ENCODE results near the gene DYSF.

DNA sequence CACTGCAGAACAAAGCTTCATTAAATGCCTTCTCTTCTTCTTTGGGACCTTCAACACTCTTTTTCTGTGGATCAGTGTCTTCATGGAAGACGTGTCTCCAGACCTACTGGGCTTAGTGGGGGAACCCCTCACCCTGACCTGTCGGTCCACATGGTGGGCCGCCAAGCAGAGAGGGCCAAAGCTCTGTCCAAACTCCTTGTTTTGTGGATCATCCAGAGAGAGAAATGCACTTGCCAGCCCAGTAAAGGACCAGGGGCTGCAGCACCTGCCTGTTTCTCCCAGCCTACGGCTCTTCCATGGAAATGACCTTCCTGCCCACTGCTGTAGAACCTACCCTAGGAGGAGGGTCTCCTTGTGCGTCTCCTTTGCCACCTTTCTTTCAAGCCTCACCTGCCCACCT lies 25.9 kb downstream of the DYSF start:
- TF ChIP-seq, protein P1, sequence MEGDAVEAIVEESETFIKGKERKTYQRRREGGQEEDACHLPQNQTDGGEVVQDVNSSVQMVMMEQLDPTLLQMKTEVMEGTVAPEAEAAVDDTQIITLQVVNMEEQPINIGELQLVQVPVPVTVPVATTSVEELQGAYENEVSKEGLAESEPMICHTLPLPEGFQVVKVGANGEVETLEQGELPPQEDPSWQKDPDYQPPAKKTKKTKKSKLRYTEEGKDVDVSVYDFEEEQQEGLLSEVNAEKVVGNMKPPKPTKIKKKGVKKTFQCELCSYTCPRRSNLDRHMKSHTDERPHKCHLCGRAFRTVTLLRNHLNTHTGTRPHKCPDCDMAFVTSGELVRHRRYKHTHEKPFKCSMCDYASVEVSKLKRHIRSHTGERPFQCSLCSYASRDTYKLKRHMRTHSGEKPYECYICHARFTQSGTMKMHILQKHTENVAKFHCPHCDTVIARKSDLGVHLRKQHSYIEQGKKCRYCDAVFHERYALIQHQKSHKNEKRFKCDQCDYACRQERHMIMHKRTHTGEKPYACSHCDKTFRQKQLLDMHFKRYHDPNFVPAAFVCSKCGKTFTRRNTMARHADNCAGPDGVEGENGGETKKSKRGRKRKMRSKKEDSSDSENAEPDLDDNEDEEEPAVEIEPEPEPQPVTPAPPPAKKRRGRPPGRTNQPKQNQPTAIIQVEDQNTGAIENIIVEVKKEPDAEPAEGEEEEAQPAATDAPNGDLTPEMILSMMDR (IDR thresholded peaks at IDR 0.05; ENCODE audit: poor library complexity, severe bottlenecking) = no peak
- no peak for TF ChIP-seq POLR2AphosphoS5 (IDR thresholded peaks at IDR 0.05)
- TF ChIP-seq EZH2 (IDR thresholded peaks at IDR 0.05; ENCODE audit: borderline replicate concordance, insufficient read depth, low read length, poor library complexity, severe bottlenecking) = no peak
- TF ChIP-seq SMC3 (conservative IDR thresholded peaks at IDR 0.05; ENCODE audit: poor library complexity) = no peak

Data from neural cell (in vitro differentiated cells).